H9 (cell line): Measurements from ENCODE around the gene WDR70. TPM values are rescaled to one million over a fixed set of nuclear protein-coding genes. Genes with fewer than 3 reads are reported as not detected.

ENCODE experiments used
- DNase-seq: peaks from one replicate; pipeline ENCODE4 v3.0.0-alpha.2; 2017
- H2AFZ ChIP-seq: one replicate; pipeline ENCODE4 v1.6.1; 2013; ENCODE audit warnings: mild to moderate bottlenecking, low read length, control low read depth, moderate library complexity
- H2AK5ac ChIP-seq: 2 replicates; pipeline ENCODE4 v1.6.1; 2013; ENCODE audit warnings: low read length, control low read depth, mixed read lengths; ENCODE audit not compliant: insufficient read length
- H2BK120ac ChIP-seq: one replicate; pipeline ENCODE4 v1.6.1; 2013; ENCODE audit warnings: low read depth, mild to moderate bottlenecking, low read length, control low read depth, inconsistent platforms; ENCODE audit not compliant: poor library complexity, severe bottlenecking
- H2BK12ac ChIP-seq: 2 replicates; pipeline ENCODE4 v1.6.1; 2013; ENCODE audit warnings: low read length, control low read depth, mixed read lengths, low read depth; ENCODE audit not compliant: insufficient read length
- H2BK15ac ChIP-seq: 2 replicates; pipeline ENCODE4 v1.6.1; 2013; ENCODE audit warnings: low read depth, low read length, control low read depth
- H2BK20ac ChIP-seq: one replicate; pipeline ENCODE4 v1.6.1; 2013; ENCODE audit warnings: low read depth, mild to moderate bottlenecking, low read length, control low read depth, inconsistent platforms; ENCODE audit not compliant: poor library complexity, severe bottlenecking
- H2BK5ac ChIP-seq: 2 replicates; pipeline ENCODE4 v1.6.1; 2013; ENCODE audit warnings: low read length, control low read depth, mixed read lengths; ENCODE audit not compliant: insufficient read length
- H3K14ac ChIP-seq: 2 replicates; pipeline ENCODE4 v1.6.1; 2013; ENCODE audit warnings: low read length, control low read depth; ENCODE audit not compliant: insufficient read depth
- H3K18ac ChIP-seq: 2 replicates; pipeline ENCODE4 v1.6.1; 2013; ENCODE audit warnings: low read depth, mild to moderate bottlenecking, mixed read lengths, low read length, control low read depth; ENCODE audit not compliant: insufficient read length
- H3K23ac ChIP-seq: 2 replicates; pipeline ENCODE4 v1.6.1; 2013; ENCODE audit warnings: low read length, control low read depth, mixed read lengths, low read depth; ENCODE audit not compliant: insufficient read length
- H3K23me2 ChIP-seq: 2 replicates; pipeline ENCODE4 v1.6.1; 2013; ENCODE audit warnings: low read depth, mild to moderate bottlenecking, mixed read lengths, low read length, control low read depth; ENCODE audit not compliant: insufficient read length, poor library complexity, severe bottlenecking
- H3K27ac ChIP-seq: 2 replicates; pipeline ENCODE4 v1.5.1; 2013; ENCODE audit warnings: low read length, control low read depth, mixed read lengths, low read depth; ENCODE audit not compliant: insufficient read length
- H3K27me3 ChIP-seq: 2 replicates; pipeline ENCODE4 v1.6.1; 2013; ENCODE audit warnings: low read length, control low read depth, inconsistent platforms; ENCODE audit not compliant: insufficient read depth
- H3K4ac ChIP-seq: 2 replicates; pipeline ENCODE4 v1.6.1; 2013; ENCODE audit warnings: low read depth, mild to moderate bottlenecking, control low read depth, inconsistent platforms, low read length, moderate library complexity
- H3K4me1 ChIP-seq: 2 replicates; pipeline ENCODE4 v1.6.1; 2013; ENCODE audit warnings: low read length, control low read depth, inconsistent platforms; ENCODE audit not compliant: insufficient read depth
- H3K4me2 ChIP-seq: 2 replicates; pipeline ENCODE4 v1.6.1; 2013; ENCODE audit warnings: low read length, control low read depth, mixed read lengths; ENCODE audit not compliant: insufficient read length, insufficient read depth
- H3K56ac ChIP-seq: 2 replicates; pipeline ENCODE4 v1.6.1; 2013; ENCODE audit warnings: low read depth, mild to moderate bottlenecking, mixed read lengths, low read length, control low read depth; ENCODE audit not compliant: insufficient read length
- H3K79me1 ChIP-seq: 2 replicates; pipeline ENCODE4 v1.6.1; 2013; ENCODE audit warnings: low read depth, mild to moderate bottlenecking, moderate library complexity, low read length, control low read depth, inconsistent platforms; ENCODE audit not compliant: insufficient read depth, poor library complexity, severe bottlenecking
- H3K79me2 ChIP-seq: 2 replicates; pipeline ENCODE4 v1.6.1; 2013; ENCODE audit warnings: low read length, control low read depth, inconsistent platforms; ENCODE audit not compliant: insufficient read depth
- H3K9ac ChIP-seq: 2 replicates; pipeline ENCODE4 v1.6.1; 2013; ENCODE audit warnings: low read length, control low read depth, mixed read lengths; ENCODE audit not compliant: insufficient read length; ENCODE audit errors: extremely low read depth
- H3K9me3 ChIP-seq: one replicate; pipeline ENCODE4 v1.6.1; 2013; ENCODE audit warnings: low read depth, low read length, inconsistent platforms; ENCODE audit not compliant: control insufficient read depth
- H3T11ph ChIP-seq: one replicate; pipeline ENCODE4 v1.6.1; 2013; ENCODE audit warnings: mild to moderate bottlenecking, low read length, control low read depth, inconsistent platforms
- H4K20me1 ChIP-seq: one replicate; pipeline ENCODE4 v1.6.1; 2013; ENCODE audit not compliant: control insufficient read depth, insufficient read length, insufficient read depth
- H4K5ac ChIP-seq: 2 replicates; pipeline ENCODE4 v1.6.1; 2013; ENCODE audit warnings: low read depth, mild to moderate bottlenecking, mixed read lengths, low read length, control low read depth; ENCODE audit not compliant: insufficient read length
- H4K8ac ChIP-seq: replicated peaks from 2 replicates; pipeline ENCODE4 v1.6.1; 2013; ENCODE audit warnings: low read length, control low read depth, mixed read lengths, low read depth; ENCODE audit not compliant: insufficient read length
- H4K91ac ChIP-seq: 2 replicates; pipeline ENCODE4 v1.6.1; 2013; ENCODE audit warnings: low read depth, mild to moderate bottlenecking, moderate library complexity, mixed read lengths, low read length, control low read depth; ENCODE audit not compliant: insufficient read length
- H3K27ac Mint-ChIP-seq, 3 experiments: 2 replicates in 2 of 3; 3 replicates in 1 of 3; pipeline ENCODE4 v1.8.0; 2020 to 2021; ENCODE audit warnings: mixed read lengths in 3 of 3, mild to moderate bottlenecking in 1 of 3, moderate library complexity in 1 of 3
- H3K27me3 Mint-ChIP-seq: 2 replicates; pipeline ENCODE4 v1.8.0; 2021; ENCODE audit warnings: low read depth, mild to moderate bottlenecking, moderate library complexity, mixed read lengths
- H3K36me3 Mint-ChIP-seq, 3 experiments: 2 replicates in 2 of 3; 3 replicates in 1 of 3; pipeline ENCODE4 v1.8.0; 2020 to 2021; ENCODE audit warnings: low read depth in 3 of 3, mixed read lengths in 3 of 3; ENCODE audit not compliant: insufficient read depth in 1 of 3
- H3K4me1 Mint-ChIP-seq, 2 experiments: 2 replicates each; pipeline ENCODE4 v1.8.0; 2020; ENCODE audit warnings: mixed read lengths in 2 of 2
- H3K4me3 Mint-ChIP-seq, 2 experiments: 2 replicates in 1 of 2; 3 replicates in 1 of 2; pipeline ENCODE4 v1.8.0; 2020 to 2021; ENCODE audit warnings: mild to moderate bottlenecking in 2 of 2, mixed read lengths in 2 of 2, moderate library complexity in 1 of 2
- H3K9me3 Mint-ChIP-seq, 2 experiments: 2 replicates in 1 of 2; 3 replicates in 1 of 2; pipeline ENCODE4 v1.8.0; 2020; ENCODE audit warnings: mild to moderate bottlenecking in 2 of 2, mixed read lengths in 2 of 2, moderate library complexity in 1 of 2
- CTCF ChIP-seq: fragments of 200-600 bp; sonication (generic); conservative IDR thresholded peaks from 3 replicates; pipeline ENCODE4 v1.8.0; 2021; ENCODE audit warnings: antibody characterized with exemption, mild to moderate bottlenecking
- WGBS: extraction: QIAGEN DNeasy Blood & Tissue Kit; methylation state at CpG from one replicate; pipeline ENCODE4 v1.1.7; 2013; ENCODE audit warnings: missing lambda C conversion rate, low lambda C conversion rate, mixed read lengths; ENCODE audit not compliant: insufficient read length; ENCODE audit errors: extremely low coverage; 5-methylcytosine and 5-hydroxymethylcytosine counted together
- total RNA-seq: library from RNA; stranded (reverse); gene quantifications from 2 replicates; pipeline ENCODE4 v1.2.1, GENCODE V29; 2021

Gene WDR70
- total RNA-seq, 1 experiment from 2014 or later, result 38.1 TPM

GRCh38 chr5:37704406-37704805 is 325.3 kb downstream of the WDR70 start:
- H4K8ac ChIP-seq, result no peak overlapping the region
- H3K9me3 Mint-ChIP-seq, result no peaks in the 10 kb centered on the region
- WGBS, result no CpG with 5 or more reads among the region's 5 CpGs
- no peak overlapping the region for H4K91ac ChIP-seq
- H2BK12ac ChIP-seq, result no peak overlapping the region
- no peaks in the 10 kb centered on the region for H3K79me1 ChIP-seq
- no peaks in the 10 kb centered on the region for H3K9me3 ChIP-seq
- no peak overlapping the region for H2AK5ac ChIP-seq
- H3T11ph ChIP-seq, result no peak overlapping the region
- no peak overlapping the region for H2BK5ac ChIP-seq
- no peak overlapping the region for H3K56ac ChIP-seq
- H2BK15ac ChIP-seq, result no peak overlapping the region
- H3K23me2 ChIP-seq, result no peaks in the 10 kb centered on the region
- H4K20me1 ChIP-seq, result no peaks in the 10 kb centered on the region
- no peak for TF ChIP-seq CTCF
- H3K36me3 Mint-ChIP-seq, result no peaks in the 10 kb centered on the region; a peak in 1 of 7 replicates
- no peak overlapping the region; a peak in 1 of 7 replicates for H3K27ac Mint-ChIP-seq
- no peaks in the 10 kb centered on the region for H3K27me3 ChIP-seq
- H2BK20ac ChIP-seq, result no peak overlapping the region
- H2BK120ac ChIP-seq, result no peak overlapping the region
- no peak overlapping the region for H3K18ac ChIP-seq
- no peak overlapping the region for H3K4me3 Mint-ChIP-seq
- H3K23ac ChIP-seq, result no peak overlapping the region
- no peak for DNase-seq
- no peaks in the 10 kb centered on the region for H3K27me3 Mint-ChIP-seq
- H2AFZ ChIP-seq, result no peak overlapping the region
- H3K4me1 Mint-ChIP-seq, result no peaks in the 10 kb centered on the region
- H3K4me1 ChIP-seq, result no peaks in the 10 kb centered on the region
- no peak overlapping the region for H3K9ac ChIP-seq
- H3K27ac ChIP-seq, result no peak overlapping the region
- no peaks in the 10 kb centered on the region for H3K79me2 ChIP-seq
- no peak overlapping the region for H4K5ac ChIP-seq
- H3K14ac ChIP-seq, result no peak overlapping the region
- H3K4ac ChIP-seq, result no peak overlapping the region
- H3K4me2 ChIP-seq, result no peak overlapping the region
